Epithelial cell of proximal tubule (primary cell): ENCODE results near the gene CTNNBL1. TPM values are rescaled to one million over a fixed set of nuclear protein-coding genes. Genes with fewer than 3 reads are reported as not detected.

ENCODE experiments used
- DNase-seq: peaks from one replicate; pipeline ENCODE4 v3.0.0-alpha.2; 2011; ENCODE audit warnings: low read depth
- H3K4me3 ChIP-seq: 2 replicates; pipeline ENCODE4 v1.5.1; 2011; ENCODE audit warnings: low read depth, mild to moderate bottlenecking, low read length
- CTCF ChIP-seq: conservative IDR thresholded peaks from 2 replicates; pipeline ENCODE4 v1.5.1; 2012; ENCODE audit warnings: low read depth, mild to moderate bottlenecking, low read length
- total RNA-seq: library from RNA; depleted of rRNA; stranded (reverse); fragments of >200 nt; gene quantifications from 2 replicates; pipeline ENCODE4 v1.2.3, GENCODE V29; 2015

The CTNNBL1 gene, protein sequence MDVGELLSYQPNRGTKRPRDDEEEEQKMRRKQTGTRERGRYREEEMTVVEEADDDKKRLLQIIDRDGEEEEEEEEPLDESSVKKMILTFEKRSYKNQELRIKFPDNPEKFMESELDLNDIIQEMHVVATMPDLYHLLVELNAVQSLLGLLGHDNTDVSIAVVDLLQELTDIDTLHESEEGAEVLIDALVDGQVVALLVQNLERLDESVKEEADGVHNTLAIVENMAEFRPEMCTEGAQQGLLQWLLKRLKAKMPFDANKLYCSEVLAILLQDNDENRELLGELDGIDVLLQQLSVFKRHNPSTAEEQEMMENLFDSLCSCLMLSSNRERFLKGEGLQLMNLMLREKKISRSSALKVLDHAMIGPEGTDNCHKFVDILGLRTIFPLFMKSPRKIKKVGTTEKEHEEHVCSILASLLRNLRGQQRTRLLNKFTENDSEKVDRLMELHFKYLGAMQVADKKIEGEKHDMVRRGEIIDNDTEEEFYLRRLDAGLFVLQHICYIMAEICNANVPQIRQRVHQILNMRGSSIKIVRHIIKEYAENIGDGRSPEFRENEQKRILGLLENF
- total RNA-seq = 25.6 and 32.0 TPM in 2 replicates

GRCh38 chr20:37693635-37694626 is at the start of gene CTNNBL1:
Gene CTNNBL1 (plus strand): TSS chr20:37694030. CDS start chr20:37694123, 93 bp downstream.
- TF ChIP-seq CTCF = no peak
- DNase-seq = peak; percentile 55
- H3K4me3 ChIP-seq = peak within 1 kb of the TSS; percentile 72

DNA sequence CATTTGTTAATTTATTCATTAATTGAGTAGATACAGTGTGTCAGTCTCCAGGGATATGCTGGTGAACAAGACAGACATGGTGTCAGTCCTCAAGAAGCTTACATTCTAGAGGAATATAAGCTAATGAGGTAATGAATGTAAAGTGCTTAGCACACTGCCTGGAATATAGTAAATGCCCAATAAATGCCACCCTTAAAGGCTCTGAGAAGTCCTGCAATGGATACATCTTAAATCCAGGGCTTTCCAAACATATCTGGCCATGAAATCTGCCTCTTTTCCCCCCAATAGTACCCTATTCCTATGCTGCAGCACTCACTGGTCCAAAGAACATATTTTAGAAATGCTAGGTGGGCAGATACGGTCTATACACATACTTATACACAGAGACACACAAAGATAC is 49.2 kb upstream of the CTNNBL1 start:
- no peak overlapping the region for H3K4me3 ChIP-seq
- no peak for TF ChIP-seq CTCF

GRCh38 chr20:37647946-37648345 is 45.9 kb upstream of the CTNNBL1 start:
- no peak for TF ChIP-seq CTCF
- H3K4me3 ChIP-seq = no peak overlapping the region
- DNase-seq = no peak

More for the DNA sequence above, 49.2 kb upstream of the CTNNBL1 start:
- DNase-seq = no peak

DNA sequence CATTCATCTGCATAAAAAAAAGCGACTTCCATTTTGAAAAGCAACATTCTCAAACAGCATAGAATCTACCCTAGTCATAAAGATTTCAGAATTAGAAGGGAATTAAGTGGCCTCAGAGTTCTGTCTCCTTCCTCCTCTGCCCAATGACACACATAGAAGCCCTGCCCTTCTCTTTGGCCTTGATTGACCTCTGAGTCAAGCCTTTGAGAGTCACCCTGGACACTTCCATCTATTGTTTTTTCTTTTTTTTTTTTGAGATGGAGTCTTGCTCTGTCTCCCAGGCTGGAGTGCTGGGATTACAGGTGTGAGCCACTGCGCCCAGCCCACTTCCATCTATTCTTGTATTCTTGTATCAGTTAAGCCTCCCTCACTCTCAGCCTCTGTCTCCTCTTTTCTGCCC is 44.8 kb upstream of the CTNNBL1 start:
- TF ChIP-seq CTCF = no peak
- no peak overlapping the region for H3K4me3 ChIP-seq
- DNase-seq = no peak

- TF ChIP-seq CTCF = no peak
- no peak overlapping the region for H3K4me3 ChIP-seq
- DNase-seq = no peak
These were observed 44.0 kb upstream of the CTNNBL1 start for GRCh38 chr20:37649676-37650370.

DNA sequence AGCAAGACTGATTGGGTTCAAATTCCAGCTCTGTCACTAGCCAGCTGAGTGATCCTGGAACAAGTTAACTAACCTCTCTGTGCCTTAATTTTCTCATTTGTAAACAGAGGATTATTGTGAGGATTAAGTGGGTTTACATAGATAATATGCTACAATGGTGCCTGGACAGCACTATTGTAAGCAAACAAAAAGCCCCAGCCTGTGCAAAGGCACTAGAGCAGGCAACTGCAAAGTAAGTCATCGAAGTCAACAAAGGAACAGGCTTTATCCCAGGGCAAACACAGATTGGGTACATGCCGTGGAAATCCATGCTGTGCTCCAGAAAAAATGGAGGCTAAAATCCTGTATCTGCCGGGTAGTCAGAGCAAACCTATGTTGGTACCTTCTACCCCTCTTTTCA is 43.2 kb upstream of the CTNNBL1 start:
- DNase-seq = no peak
- H3K4me3 ChIP-seq = no peak overlapping the region
- no peak for TF ChIP-seq CTCF
